Activated CD4-positive, alpha-beta T cell treated with anti-CD3 and anti-CD28 coated beads for 36 hours (primary cell): ENCODE measurements around the gene KRTAP10-5. TPM values are rescaled to one million over a fixed set of nuclear protein-coding genes. Genes with fewer than 3 reads are reported as not detected.
"Not testable (repeated sequence)": the region's sequence is repeated elsewhere in the genome, so short reads cannot be mapped to it uniquely, and the experiment has no call there.

ENCODE experiments used
- ATAC-seq: fragments of 200-7000 bp; cut with Tn5 transposase; one replicate; pipeline ENCODE4 v1.10.0; 2021; ENCODE audit warnings: mild to moderate bottlenecking, moderate library complexity
- CTCF ChIA-PET: fragments of 350-600 bp; sonication (Branson Sonifier 250); formaldehyde crosslinking; loops from one replicate; lab custom pipeline; 2021; ENCODE audit warnings: antibody characterized with exemption; lab: Charles Lee
- POLR2A ChIA-PET: fragments of 350-600 bp; sonication (Branson Sonifier 250); formaldehyde crosslinking; loops from one replicate; lab custom pipeline; 2021; ENCODE audit warnings: antibody characterized with exemption, inconsistent platforms; lab: Charles Lee
- DNase-seq: peaks from one replicate; pipeline ENCODE4 v3.0.0-alpha.2; 2020
- H3K27ac Mint-ChIP-seq: one replicate; pipeline ENCODE4 v1.8.0; 2021; ENCODE audit warnings: mixed read lengths
- H3K27me3 Mint-ChIP-seq: one replicate; pipeline ENCODE4 v1.8.0; 2021; ENCODE audit warnings: mixed read lengths
- H3K36me3 Mint-ChIP-seq: one replicate; pipeline ENCODE4 v1.8.0; 2021; ENCODE audit warnings: low read depth, mixed read lengths
- H3K4me1 Mint-ChIP-seq: one replicate; pipeline ENCODE4 v1.8.0; 2021; ENCODE audit warnings: mixed read lengths
- H3K4me3 Mint-ChIP-seq: one replicate; pipeline ENCODE4 v1.8.0; 2021; ENCODE audit warnings: mild to moderate bottlenecking, moderate library complexity, mixed read lengths
- H3K9me3 Mint-ChIP-seq: one replicate; pipeline ENCODE4 v1.8.0; 2021; ENCODE audit warnings: low read depth, mixed read lengths
- intact Hi-C, 2 experiments: fragments of 100-400 bp; cut with DNase I in 1 of 2; cut with micrococcal nuclease in 1 of 2; formaldehyde crosslinking; loops; one replicate each; pipeline versions ENCODE4 v1.14.2 to v1.15.1; 2022 to 2024; cut with DNase I, micrococcal nuclease
- total RNA-seq, 2 experiments: library from RNA; stranded (reverse); gene quantifications; one replicate each; pipeline ENCODE4 v1.2.3, GENCODE V29; 2021

Gene KRTAP10-5
- total RNA-seq, 2 experiments from 2014 or later, result not detected

DNA sequence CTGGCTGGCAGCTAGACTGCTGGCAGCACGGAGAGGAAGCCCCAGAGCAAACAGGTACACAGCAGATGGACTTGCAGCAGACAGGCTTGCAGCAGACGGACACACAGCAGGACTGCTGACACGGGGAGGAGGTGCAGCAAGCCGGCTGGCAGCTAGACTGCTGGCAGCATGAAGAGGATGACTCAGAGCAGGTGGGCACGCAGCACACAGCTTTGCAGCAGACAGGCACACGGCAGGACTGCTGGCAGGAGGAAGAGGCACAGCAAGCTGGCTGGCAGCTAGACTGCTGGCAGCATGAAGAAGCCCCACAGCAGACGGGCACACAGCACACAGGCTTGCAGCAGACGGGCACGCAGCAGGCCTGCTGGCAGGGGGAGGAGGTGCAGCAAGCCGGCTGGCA is 29.6 kb downstream of the KRTAP10-5 start:
- CTCF ChIA-PET, result interaction anchor here (0.8 kb wide), 1 partner anchor 10 kb away, joined by 3 read pairs; no protein-coding TSS in a partner anchor
- intact Hi-C loops, result no loop called here
- no peak for DNase-seq
- Mint-ChIP-seq H3K27ac (no peak overlapping the region), H3K27me3 (no peaks in the 10 kb centered on the region), H3K9me3 (peaks cover 24% of the 10 kb centered on the region), H3K4me3 (no peak overlapping the region), H3K36me3 (peaks cover 13% of the 10 kb centered on the region), H3K4me1 (peaks cover 23% of the 10 kb centered on the region)
- ATAC-seq, result no peak
- POLR2A ChIA-PET, result interaction anchor here (1.0 kb wide), 1 partner anchor 215 kb away, joined by 3 read pairs; no protein-coding TSS in a partner anchor

GRCh38 chr21:44550285-44550684 is 30.1 kb downstream of the KRTAP10-5 start:
- CTCF ChIA-PET, H3K4me3 Mint-ChIP-seq, ATAC-seq, intact Hi-C loops, H3K27ac Mint-ChIP-seq, H3K27me3 Mint-ChIP-seq, DNase-seq: not testable (repeated sequence)
- Mint-ChIP-seq H3K9me3 (peaks cover 26% of the 10 kb centered on the region), H3K4me1 (peaks cover 23% of the 10 kb centered on the region), H3K36me3 (peaks cover 14% of the 10 kb centered on the region)
- POLR2A ChIA-PET, result interaction anchor here (1.0 kb wide), 1 partner anchor 215 kb away, joined by 3 read pairs; no protein-coding TSS in a partner anchor

GRCh38 chr21:44549525-44550211 is 30.7 kb downstream of the KRTAP10-5 start:
- Mint-ChIP-seq H3K9me3 (peaks cover 26% of the 10 kb centered on the region), H3K4me1 (peaks cover 23% of the 10 kb centered on the region), H3K27ac (no peak overlapping the region), H3K27me3 (no peaks in the 10 kb centered on the region), H3K36me3 (peaks cover 14% of the 10 kb centered on the region), H3K4me3 (no peak overlapping the region)
- POLR2A ChIA-PET, result no interaction called here
- CTCF ChIA-PET, result no interaction called here
- DNase-seq, result no peak
- intact Hi-C loops, result loop anchor here in 1 of 2 experiments (5.0 kb wide), 1 partner anchor 68 kb away; no protein-coding TSS in a partner anchor
- ATAC-seq, result no peak

- no peak for ATAC-seq
- POLR2A ChIA-PET, result no interaction called here
- CTCF ChIA-PET, result no interaction called here
- Mint-ChIP-seq H3K36me3 (peaks cover 14% of the 10 kb centered on the region), H3K4me1 (peaks cover 23% of the 10 kb centered on the region), H3K4me3 (no peak overlapping the region), H3K27ac (no peak overlapping the region), H3K9me3 (peaks cover 22% of the 10 kb centered on the region), H3K27me3 (no peaks in the 10 kb centered on the region)
- no peak for DNase-seq
- intact Hi-C loops, result loop anchor here in 1 of 2 experiments (5.0 kb wide), 1 partner anchor 68 kb away; no protein-coding TSS in a partner anchor
Observed at GRCh38 chr21:44548922-44549321, 31.5 kb downstream of the KRTAP10-5 start.

DNA sequence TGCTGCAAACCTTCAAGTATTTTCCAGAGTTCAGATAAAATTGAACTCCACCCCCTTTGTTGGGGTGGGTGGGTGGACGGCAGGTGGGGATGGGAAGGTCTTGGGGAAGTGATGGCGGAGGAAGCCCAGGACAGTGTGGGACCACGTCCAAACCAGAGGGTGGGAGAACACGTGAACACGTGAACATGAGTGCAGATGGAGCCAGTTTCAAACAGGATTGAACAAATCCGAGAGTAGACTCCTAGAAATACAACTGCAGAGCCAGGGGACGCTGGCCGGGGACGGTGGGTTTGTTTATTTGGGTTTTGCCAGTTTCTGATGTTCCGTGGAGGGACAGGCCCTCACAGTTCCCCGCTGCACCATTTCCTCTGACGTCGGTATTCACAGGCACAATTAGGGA is 32.0 kb downstream of the KRTAP10-5 start:
- Mint-ChIP-seq H3K9me3 (peaks cover 22% of the 10 kb centered on the region), H3K4me1 (peaks cover 23% of the 10 kb centered on the region), H3K36me3 (peaks cover 14% of the 10 kb centered on the region), H3K27ac (peak overlapping the region; percentile 5), H3K4me3 (no peak overlapping the region), H3K27me3 (no peaks in the 10 kb centered on the region)
- DNase-seq (no peak), ATAC-seq (no peak)
- CTCF ChIA-PET, result interaction anchor here (0.6 kb wide), 1 partner anchor 16 kb away, joined by 3 read pairs; no protein-coding TSS in a partner anchor
- intact Hi-C loops, result loop anchor here in 1 of 2 experiments (5.0 kb wide), 1 partner anchor 69 kb away; no protein-coding TSS in a partner anchor
- POLR2A ChIA-PET, result no interaction called here

GRCh38 chr21:44547656-44548331 is 32.6 kb downstream of the KRTAP10-5 start:
- POLR2A ChIA-PET, result no interaction called here
- intact Hi-C loops, result loop anchor here in 1 of 2 experiments (5.0 kb wide), 1 partner anchor 70 kb away; no protein-coding TSS in a partner anchor
- peak; percentile 33 for DNase-seq

GRCh38 chr21:44544566-44544965 is 35.8 kb downstream of the KRTAP10-5 start:
- DNase-seq, result no peak
- CTCF ChIA-PET, result interaction anchor here (0.6 kb wide), 1 partner anchor 55 kb away, joined by 3 read pairs; no protein-coding TSS in a partner anchor

More at GRCh38 chr21:44547656-44548331, 32.6 kb downstream of the KRTAP10-5 start:
- H3K27ac Mint-ChIP-seq, result peak overlapping the region; percentile 93
- CTCF ChIA-PET, result interaction anchor here (0.6 to 1.7 kb wide), 3 partner anchors 9 to 16 kb away, joined by 3 to 7 read pairs (median 6); no protein-coding TSS in a partner anchor
- H3K27me3 Mint-ChIP-seq, result no peaks in the 10 kb centered on the region
- H3K4me3 Mint-ChIP-seq, result peak overlapping the region; percentile 34
- ATAC-seq, result peak; percentile 71
- H3K36me3 Mint-ChIP-seq, result peaks cover 14% of the 10 kb centered on the region
- H3K4me1 Mint-ChIP-seq, result peaks cover 23% of the 10 kb centered on the region
- peaks cover 17% of the 10 kb centered on the region for H3K9me3 Mint-ChIP-seq

GRCh38 chr21:44542716-44543115 is 37.7 kb downstream of the KRTAP10-5 start:
- peaks cover 14% of the 10 kb centered on the region for H3K36me3 Mint-ChIP-seq
- H3K4me3 Mint-ChIP-seq, result no peak overlapping the region
- peaks cover 17% of the 10 kb centered on the region for H3K9me3 Mint-ChIP-seq
- H3K4me1 Mint-ChIP-seq, result peaks cover 11% of the 10 kb centered on the region
- H3K27ac Mint-ChIP-seq, result no peak overlapping the region
- no peaks in the 10 kb centered on the region for H3K27me3 Mint-ChIP-seq
- intact Hi-C loops, result no loop called here
- POLR2A ChIA-PET, result no interaction called here
- DNase-seq (no peak), ATAC-seq (no peak)
- CTCF ChIA-PET, result no interaction called here

More at GRCh38 chr21:44544566-44544965, 35.8 kb downstream of the KRTAP10-5 start:
- POLR2A ChIA-PET, result no interaction called here
- no peaks in the 10 kb centered on the region for H3K27me3 Mint-ChIP-seq
- H3K36me3 Mint-ChIP-seq, result peaks cover 14% of the 10 kb centered on the region
- H3K4me1 Mint-ChIP-seq, result peaks cover 23% of the 10 kb centered on the region
- no peak overlapping the region for H3K27ac Mint-ChIP-seq
- H3K9me3 Mint-ChIP-seq, result peaks cover 17% of the 10 kb centered on the region
- no peak overlapping the region for H3K4me3 Mint-ChIP-seq
- ATAC-seq, result no peak
- intact Hi-C loops, result no loop called here

GRCh38 chr21:44540741-44541288 is 39.6 kb downstream of the KRTAP10-5 start:
- ChIA-PET CTCF (interaction anchor here (0.6 to 0.8 kb wide), 3 partner anchors 10 to 1556 kb away, joined by 3 read pairs; partner anchors contain the start of gene KRTAP10-2), POLR2A (no interaction called here)
- intact Hi-C loops, result no loop called here
- no peak for ATAC-seq
- no peaks in the 10 kb centered on the region for H3K27me3 Mint-ChIP-seq
- DNase-seq, result no peak
- H3K36me3 Mint-ChIP-seq, result peaks cover 2% of the 10 kb centered on the region
- H3K4me3 Mint-ChIP-seq, result no peak overlapping the region
- H3K27ac Mint-ChIP-seq, result no peak overlapping the region
- H3K9me3 Mint-ChIP-seq, result peaks cover 2% of the 10 kb centered on the region
- H3K4me1 Mint-ChIP-seq, result no peaks in the 10 kb centered on the region

DNA sequence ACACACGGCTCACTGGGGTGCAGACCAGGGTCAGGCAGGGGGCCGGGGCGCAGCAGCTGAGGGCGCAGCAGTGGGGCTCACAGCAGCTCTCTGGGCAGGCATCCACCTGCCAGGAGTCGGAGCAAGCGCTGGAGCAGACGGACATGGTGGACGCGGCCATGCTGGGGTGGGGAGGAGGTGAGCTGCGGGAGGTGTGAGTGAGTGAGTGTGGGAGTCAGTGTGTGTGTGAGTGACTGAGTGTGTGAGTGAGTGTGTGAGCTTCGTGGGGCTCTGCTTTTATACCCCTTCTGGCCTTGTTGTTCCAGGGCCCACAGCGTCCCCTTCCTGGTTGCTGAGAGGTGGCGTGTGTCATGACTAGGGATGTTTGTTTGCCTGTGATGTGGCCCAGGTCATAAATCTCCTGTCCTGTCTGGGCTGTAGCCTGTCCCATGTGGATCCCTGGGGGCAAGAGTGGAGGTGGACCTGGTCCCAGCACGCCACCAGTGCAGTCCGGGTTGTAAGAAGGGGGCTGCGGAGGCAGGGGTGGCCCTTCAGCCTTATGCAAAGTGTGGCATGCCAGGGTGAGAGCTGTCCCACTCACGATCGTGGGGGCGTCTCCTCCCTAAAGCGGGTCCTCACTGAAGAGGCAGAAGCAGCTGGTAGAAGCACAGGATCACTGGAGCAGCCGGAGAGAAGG is 40.3 kb downstream of the KRTAP10-5 start, which contains the start of gene KRTAP10-1:
TSS of gene KRTAP10-1 (minus strand) at position 205 of the 676 bp plus-strand sequence. CDS start at position 160, 45 bp downstream.
- no peak for ATAC-seq
- Mint-ChIP-seq H3K27me3 (no peaks in the 10 kb centered on the region), H3K27ac (no peak within 1 kb of the TSS), H3K36me3 (no peaks in the 10 kb centered on the region), H3K9me3 (no peaks in the 10 kb centered on the region), H3K4me1 (no peaks in the 10 kb centered on the region), H3K4me3 (no peak within 1 kb of the TSS)
- ChIA-PET CTCF (interaction anchor here (0.6 to 0.8 kb wide), 2 partner anchors 333 to 1556 kb away, joined by 3 to 4 read pairs; no protein-coding TSS in a partner anchor), POLR2A (no interaction called here)
- intact Hi-C loops, result no loop called here
- no peak for DNase-seq
